GM19455 (cell line): Measurements from ENCODE around the gene DAPK3.
"Not testable (repeated sequence)": the region's sequence is repeated elsewhere in the genome, so short reads cannot be mapped to it uniquely, and the experiment has no call there.

ENCODE experiments used
- ATAC-seq: cut with Tn5 transposase; IDR thresholded peaks from one replicate; pipeline ENCODE4 v1.9.1; 2021; ENCODE audit not compliant: unreplicated experiment

The DAPK3 gene

GRCh38 chr19:3955688-3956087 is 15.2 kb downstream of the DAPK3 start:
- no peak for ATAC-seq

GRCh38 chr19:3955276-3955675 is 15.6 kb downstream of the DAPK3 start:
- not testable (repeated sequence) for ATAC-seq

GRCh38 chr19:3954107-3954506 is 16.8 kb downstream of the DAPK3 start:
- ATAC-seq = no peak

GRCh38 chr19:3952755-3953276 is 18.1 kb downstream of the DAPK3 start:
- not testable (repeated sequence) for ATAC-seq

GRCh38 chr19:3950871-3951861 is 19.7 kb downstream of the DAPK3 start:
- ATAC-seq = no peak

GRCh38 chr19:3949997-3950859 is 20.7 kb downstream of the DAPK3 start:
- ATAC-seq = no peak

GRCh38 chr19:3949294-3949693 is 21.6 kb downstream of the DAPK3 start:
- ATAC-seq = no peak

- not testable (repeated sequence) for ATAC-seq
These were observed 23.5 kb downstream of the DAPK3 start for GRCh38 chr19:3947316-3947933.

- ATAC-seq = no peak
These were observed 25.1 kb downstream of the DAPK3 start for GRCh38 chr19:3945838-3946237.

- no peak for ATAC-seq
These were observed 26.7 kb downstream of the DAPK3 start for GRCh38 chr19:3944018-3944721.

- ATAC-seq = no peak
These were observed 28.0 kb downstream of the DAPK3 start for GRCh38 chr19:3942790-3943409.

- not testable (repeated sequence) for ATAC-seq
These were observed 32.5 kb downstream of the DAPK3 start for GRCh38 chr19:3938300-3938950.

- ATAC-seq = no peak
These were observed 34.1 kb downstream of the DAPK3 start for GRCh38 chr19:3936506-3937442.

GRCh38 chr19:3932931-3933810 is 37.7 kb downstream of the DAPK3 start, which contains the start of gene NMRK2:
NMRK2 (plus strand) TSS chr19:3933069; CDS start chr19:3933672, 603 bp downstream.
- ATAC-seq = no peak

- no peak for ATAC-seq
These were observed 39.9 kb downstream of the DAPK3 start for GRCh38 chr19:3931041-3931440.

- no peak for ATAC-seq
These were observed 47.0 kb downstream of the DAPK3 start for GRCh38 chr19:3923912-3924311.

GRCh38 chr19:3923096-3923758 is 47.7 kb downstream of the DAPK3 start:
- ATAC-seq = no peak
